Measurements from ENCODE around the gene GMPR2.

DNA sequence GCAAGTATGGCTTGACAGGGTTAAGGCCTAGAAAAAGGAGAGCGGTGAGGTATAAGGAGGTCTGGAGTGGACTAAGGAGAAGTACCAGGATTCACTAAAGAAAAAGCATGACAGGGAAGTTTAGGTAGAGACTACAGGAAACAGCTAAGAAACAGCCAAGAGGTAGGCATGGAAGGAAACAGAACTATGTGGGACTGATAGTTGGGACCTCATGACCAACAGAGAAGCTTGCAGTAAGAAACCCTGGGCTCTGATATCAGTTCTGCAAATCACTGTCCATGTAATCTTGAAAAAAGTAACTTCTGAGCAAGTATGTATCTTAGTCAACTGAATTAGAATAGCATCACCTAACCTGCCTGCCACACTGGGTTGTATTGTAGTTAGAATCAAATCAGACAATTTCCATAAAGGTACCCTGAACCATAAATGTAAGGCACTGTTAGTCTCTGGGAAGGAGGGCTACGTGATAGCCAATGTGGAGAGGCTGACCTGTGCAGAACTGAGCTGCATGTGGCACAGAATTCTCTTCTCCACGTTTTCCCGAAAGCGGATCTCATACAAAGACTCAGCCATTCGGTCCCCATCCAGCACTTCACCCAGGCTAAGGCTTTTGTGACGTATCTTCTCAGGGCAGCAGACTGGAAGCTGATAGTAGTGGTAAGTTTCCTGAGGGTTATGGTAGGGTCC, 38.4 kb upstream of the GMPR2 start:
- no peak for TF ChIP-seq POLR2A (IDR thresholded peaks at IDR 0.05)
- TF ChIP-seq, protein P1, sequence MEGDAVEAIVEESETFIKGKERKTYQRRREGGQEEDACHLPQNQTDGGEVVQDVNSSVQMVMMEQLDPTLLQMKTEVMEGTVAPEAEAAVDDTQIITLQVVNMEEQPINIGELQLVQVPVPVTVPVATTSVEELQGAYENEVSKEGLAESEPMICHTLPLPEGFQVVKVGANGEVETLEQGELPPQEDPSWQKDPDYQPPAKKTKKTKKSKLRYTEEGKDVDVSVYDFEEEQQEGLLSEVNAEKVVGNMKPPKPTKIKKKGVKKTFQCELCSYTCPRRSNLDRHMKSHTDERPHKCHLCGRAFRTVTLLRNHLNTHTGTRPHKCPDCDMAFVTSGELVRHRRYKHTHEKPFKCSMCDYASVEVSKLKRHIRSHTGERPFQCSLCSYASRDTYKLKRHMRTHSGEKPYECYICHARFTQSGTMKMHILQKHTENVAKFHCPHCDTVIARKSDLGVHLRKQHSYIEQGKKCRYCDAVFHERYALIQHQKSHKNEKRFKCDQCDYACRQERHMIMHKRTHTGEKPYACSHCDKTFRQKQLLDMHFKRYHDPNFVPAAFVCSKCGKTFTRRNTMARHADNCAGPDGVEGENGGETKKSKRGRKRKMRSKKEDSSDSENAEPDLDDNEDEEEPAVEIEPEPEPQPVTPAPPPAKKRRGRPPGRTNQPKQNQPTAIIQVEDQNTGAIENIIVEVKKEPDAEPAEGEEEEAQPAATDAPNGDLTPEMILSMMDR (IDR thresholded peaks at IDR 0.05) = no peak
- TF ChIP-seq POLR2AphosphoS5 (IDR thresholded peaks at IDR 0.05) = no peak

Data from stomach (tissue), 4 donors.